HG03045 (cell line): ENCODE results near the gene SGMS1.

Experiments
- ATAC-seq: cut with Tn5 transposase; IDR thresholded peaks from one replicate; pipeline ENCODE4 v1.9.1; 2021; ENCODE audit warnings: mild to moderate bottlenecking, moderate library complexity; ENCODE audit not compliant: unreplicated experiment

Gene SGMS1

DNA sequence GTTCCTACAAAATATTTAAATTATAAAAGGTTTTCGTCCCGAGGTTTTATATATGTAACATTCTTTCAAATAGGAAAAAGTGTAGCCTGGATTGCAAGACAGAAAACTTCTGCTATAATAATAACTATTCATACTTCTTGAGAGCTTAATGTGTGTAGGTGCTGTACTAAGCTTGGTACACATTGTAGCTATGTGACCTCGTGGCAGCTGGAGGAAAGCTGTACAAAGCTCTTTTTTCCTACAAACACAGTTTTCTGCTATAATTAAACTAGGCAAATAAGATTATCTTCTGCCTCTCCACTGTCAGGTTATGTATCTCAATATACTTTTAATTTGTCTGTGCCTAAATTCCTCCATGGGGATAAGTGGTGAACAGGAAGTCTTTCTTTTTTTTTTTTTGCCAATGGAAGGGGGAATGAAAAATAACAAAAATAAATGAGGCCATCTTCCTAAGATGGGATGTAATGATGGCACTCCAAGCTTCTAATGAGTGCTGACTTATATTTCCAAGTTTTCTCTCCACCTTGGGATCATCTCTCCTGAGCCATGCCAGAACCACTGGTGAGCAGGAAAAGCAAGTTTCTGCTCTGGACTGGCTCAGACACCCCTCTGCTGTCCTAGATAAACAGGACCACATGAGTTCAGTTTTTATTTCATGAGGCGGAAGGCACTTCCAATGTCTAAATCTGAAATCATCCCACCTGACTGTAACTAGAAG is 9.9 kb downstream of the SGMS1 start:
- no peak for ATAC-seq

- ATAC-seq = peak; percentile 69
These were observed 10.6 kb downstream of the SGMS1 start for GRCh38 chr10:50613150-50613549.

DNA sequence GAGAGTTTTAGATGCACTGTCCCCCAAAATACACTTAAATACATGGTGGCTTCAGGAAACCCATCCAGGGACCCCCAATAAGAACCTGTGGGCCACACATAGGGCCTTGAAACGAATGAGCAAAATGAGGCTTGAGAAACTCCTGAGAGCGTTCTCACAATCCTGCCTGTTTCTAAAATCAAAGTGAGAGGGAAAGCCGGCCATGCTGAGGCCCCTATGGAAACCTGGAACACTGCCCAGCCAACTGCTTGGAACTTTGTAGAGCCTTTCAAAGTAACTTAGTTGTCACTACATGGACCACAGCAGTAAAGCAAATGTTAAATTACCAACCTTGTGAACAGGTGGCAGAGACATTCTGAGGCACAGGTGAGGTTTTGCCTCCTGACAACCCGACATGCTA is 13.4 kb downstream of the SGMS1 start:
- ATAC-seq = no peak

DNA sequence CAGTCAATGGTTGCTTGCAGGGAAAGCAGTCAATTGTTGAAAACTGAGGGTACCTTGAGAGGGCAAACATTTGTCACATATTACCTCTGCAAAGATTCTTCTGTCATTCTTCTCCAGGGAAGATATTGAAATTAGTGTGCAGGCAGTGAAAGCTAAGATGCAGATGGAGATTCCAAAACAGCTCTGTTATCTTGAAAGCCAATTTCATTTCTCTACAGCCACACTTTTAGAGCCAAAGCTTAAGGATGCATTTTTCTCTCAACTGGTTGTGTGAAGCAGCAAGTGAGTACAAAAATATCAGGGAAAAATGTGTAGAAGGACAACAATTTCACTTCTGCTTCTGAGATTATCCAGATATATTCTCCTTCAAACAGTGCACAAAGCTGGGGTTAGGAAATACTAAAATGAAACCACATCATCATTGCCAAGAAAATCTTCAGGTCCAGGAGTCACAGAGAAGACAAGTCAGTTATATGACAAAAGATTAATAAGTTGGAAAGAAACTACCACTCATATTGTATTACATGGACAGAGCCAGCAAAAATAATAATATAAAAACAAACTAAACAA is 16.3 kb downstream of the SGMS1 start:
- no peak for ATAC-seq

GRCh38 chr10:50605951-50606270 is 17.8 kb downstream of the SGMS1 start:
- no peak for ATAC-seq

- peak; percentile 78 for ATAC-seq
These were observed 18.3 kb downstream of the SGMS1 start for GRCh38 chr10:50605269-50605950.

DNA sequence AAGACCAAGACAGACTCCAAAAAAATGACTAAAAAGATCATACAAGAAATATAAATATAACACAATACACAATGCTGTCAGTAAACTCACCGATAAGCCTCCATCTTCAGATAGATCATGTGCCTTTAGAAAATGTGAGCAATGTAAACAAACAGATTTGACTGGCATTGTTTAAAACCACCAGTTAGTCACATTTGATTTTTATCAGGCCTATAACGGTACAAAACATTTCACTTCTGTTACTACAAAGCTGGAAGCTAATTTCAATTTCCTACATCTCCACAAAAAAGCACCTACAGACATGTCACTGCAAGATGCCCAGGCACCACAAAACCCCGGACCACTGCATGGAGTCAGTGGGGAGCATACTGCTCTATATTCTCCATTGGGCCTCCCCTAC is 18.9 kb downstream of the SGMS1 start:
- no peak for ATAC-seq

GRCh38 chr10:50604049-50604640 is 19.6 kb downstream of the SGMS1 start:
- peak; percentile 61 for ATAC-seq

DNA sequence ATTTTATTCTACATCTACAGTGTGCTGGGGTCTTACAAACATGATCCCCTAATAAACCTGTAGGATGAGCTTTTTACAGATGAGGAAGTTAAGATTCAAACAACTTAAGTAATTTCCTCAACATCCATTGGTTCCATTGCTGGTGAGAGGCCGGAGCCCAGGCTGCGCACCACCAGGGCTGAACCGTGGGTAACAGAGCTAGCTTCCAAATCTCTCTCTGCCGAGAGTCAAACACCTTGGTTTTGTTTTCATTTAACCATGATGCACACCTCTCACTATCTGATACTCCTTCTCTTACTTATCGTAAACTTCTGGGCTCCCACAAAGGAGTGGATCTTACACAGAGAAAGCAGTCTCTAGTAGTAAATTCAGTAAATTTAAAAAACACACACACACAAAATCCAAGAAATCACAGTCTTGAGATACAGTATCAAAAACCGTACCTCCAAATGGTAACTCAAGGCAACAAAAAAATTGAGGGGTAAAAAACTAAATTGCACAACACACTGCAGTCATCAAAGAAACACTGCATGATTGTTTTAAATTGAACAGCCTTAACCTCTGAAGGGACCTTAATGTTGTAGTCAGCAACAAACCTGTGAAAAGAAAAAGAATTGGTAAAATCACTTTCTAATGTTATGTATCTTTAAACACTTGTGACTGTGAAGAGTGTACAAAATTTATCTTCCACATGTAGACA is 20.5 kb downstream of the SGMS1 start:
- no peak for ATAC-seq

- no peak for ATAC-seq
These were observed 21.8 kb downstream of the SGMS1 start for GRCh38 chr10:50601974-50602373.

GRCh38 chr10:50600831-50601477 is 22.8 kb downstream of the SGMS1 start:
- no peak for ATAC-seq

GRCh38 chr10:50600286-50600685 is 23.5 kb downstream of the SGMS1 start:
- no peak for ATAC-seq

- ATAC-seq = no peak
These were observed 26.9 kb downstream of the SGMS1 start for GRCh38 chr10:50596897-50597296.

DNA sequence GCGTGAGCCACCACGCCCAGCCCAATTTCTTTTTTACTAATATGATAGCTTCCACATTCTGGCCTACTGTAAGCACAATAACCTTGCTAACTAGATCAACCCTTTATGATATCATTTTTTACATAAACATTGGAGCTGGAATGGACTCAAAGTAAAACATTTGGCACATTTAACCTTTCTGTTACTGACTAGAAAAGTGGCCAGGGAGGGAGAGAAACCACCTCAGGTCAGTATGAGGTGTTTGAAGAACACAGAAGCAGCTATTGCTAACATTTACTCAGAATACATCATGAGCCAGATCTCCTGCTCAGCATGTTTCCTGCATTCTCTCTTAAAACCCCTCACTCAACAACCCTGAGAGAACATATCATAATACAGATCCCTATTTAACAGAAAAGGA is 27.3 kb downstream of the SGMS1 start:
- no peak for ATAC-seq

GRCh38 chr10:50595785-50596184 is 28.0 kb downstream of the SGMS1 start:
- ATAC-seq = no peak

DNA sequence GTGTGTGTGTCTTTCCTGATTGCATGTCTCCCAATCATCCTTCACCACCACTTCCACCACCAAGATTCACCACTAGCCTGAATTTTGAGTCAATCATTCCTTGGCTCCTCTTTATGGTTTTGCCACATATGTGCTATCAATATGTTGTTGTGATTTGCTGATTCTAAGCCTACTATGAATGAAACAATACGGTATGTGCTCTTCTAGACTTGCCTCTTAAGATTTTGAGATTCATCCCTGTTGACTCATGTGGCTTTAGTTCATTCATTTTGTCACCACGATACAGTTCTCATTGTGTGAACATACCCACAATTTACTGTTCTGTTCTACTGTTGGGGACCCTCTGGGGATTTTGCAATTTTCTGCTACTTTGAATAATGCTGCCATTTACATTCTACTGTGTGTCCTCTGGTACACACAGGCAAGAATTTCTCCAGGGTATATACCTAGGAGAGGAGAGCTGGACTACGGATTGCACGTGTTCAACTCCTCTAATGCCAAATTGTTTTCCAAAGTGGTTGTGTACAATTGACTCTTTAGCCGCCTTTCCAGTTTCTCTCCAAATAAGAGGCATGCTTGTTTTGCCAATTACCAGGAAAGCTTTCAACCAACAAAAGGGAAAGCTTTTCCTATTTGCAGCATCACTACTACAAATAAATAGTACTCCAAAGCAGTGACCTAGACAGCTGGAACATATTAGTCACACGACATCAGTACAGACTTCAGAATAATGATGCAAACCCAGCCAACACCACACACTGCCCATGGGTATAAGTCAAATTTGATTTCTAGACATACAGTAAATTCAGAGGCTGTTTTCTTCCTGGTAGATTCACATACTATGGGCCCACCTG is 30.0 kb downstream of the SGMS1 start:
- ATAC-seq = no peak

DNA sequence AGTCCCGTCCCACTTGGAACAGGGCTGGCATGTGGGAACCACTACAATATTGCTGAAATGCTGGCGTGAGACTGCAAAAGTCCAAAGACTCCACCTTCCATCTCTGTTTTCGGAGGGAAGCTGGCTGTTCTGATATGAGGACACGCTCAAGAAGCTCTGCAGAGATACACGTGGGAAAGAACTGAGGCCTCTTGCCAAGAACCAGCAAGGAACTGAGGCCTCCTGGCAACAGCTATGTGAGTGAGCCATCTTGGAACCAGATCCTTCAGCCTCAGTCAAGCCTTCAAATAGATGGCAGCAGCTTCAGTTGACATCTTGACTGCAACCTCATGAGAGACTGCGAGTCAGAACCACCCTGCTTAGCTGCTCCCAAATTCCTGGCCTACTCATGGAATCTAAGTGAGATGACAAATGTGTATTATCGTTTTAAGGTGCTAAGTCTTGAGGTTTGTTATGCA is 30.8 kb downstream of the SGMS1 start:
- ATAC-seq = no peak

DNA sequence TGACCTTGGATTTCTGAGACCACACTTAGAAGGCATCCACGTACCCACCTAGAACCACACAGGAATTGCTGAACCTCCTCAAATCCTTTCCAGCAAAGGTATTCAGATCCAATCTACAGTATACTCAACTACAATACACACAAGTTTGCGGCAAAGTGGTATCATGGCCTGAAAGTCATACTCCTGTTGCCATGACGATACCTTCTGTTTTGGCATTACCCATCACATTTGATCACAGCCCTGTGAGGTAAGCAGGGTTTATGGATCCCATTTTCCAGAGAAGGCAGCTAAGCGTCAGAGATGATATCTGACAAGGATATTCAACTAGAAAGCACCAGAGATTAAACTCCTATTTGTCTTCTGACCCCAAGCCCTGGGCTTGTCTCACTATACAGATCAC is 32.8 kb downstream of the SGMS1 start:
- ATAC-seq = no peak

GRCh38 chr10:50586740-50587088 is 37.0 kb downstream of the SGMS1 start:
- no peak for ATAC-seq
